Activated CD8-positive, alpha-beta memory T cell treated with anti-CD3 and anti-CD28 coated beads for 4 hours (primary cell): ENCODE measurements around the gene SH3PXD2A.
A peak's percentile ranks its signal among the peaks of the same experiment; 100 is the strongest.

Source experiments
- DNase-seq, 2 donors: peaks; one replicate each; pipeline ENCODE4 v3.0.0-alpha.2; 2020; ENCODE audit warnings: low read depth in 2 of 2

The SH3PXD2A gene

GRCh38 chr10:103603382-103603781 lies 252.0 kb downstream of the SH3PXD2A start:
- no peak for DNase-seq

GRCh38 chr10:103602852-103603155 lies 252.6 kb downstream of the SH3PXD2A start:
- no peak for DNase-seq

GRCh38 chr10:103602028-103602851 lies 253.1 kb downstream of the SH3PXD2A start:
- no peak for DNase-seq

- no peak for DNase-seq
Observed at GRCh38 chr10:103600956-103601569, 254.3 kb downstream of the SH3PXD2A start.

GRCh38 chr10:103600325-103600724 lies 255.1 kb downstream of the SH3PXD2A start:
- DNase-seq: no peak

GRCh38 chr10:103599907-103600306 lies 255.5 kb downstream of the SH3PXD2A start:
- no peak for DNase-seq

- no peak for DNase-seq
Observed at GRCh38 chr10:103599211-103599610, 256.2 kb downstream of the SH3PXD2A start.

- DNase-seq: no peak
Observed at GRCh38 chr10:103598654-103599115, 256.7 kb downstream of the SH3PXD2A start.

GRCh38 chr10:103597003-103597402 lies 258.4 kb downstream of the SH3PXD2A start:
- no peak for DNase-seq

- DNase-seq: no peak
Observed at GRCh38 chr10:103595933-103596726, 259.2 kb downstream of the SH3PXD2A start.

- DNase-seq: no peak
Observed at GRCh38 chr10:103593022-103593570, 262.3 kb downstream of the SH3PXD2A start.

- DNase-seq: no peak
Observed at GRCh38 chr10:103592186-103593021, 263.0 kb downstream of the SH3PXD2A start.

- no peak for DNase-seq
Observed at GRCh38 chr10:103590744-103591291, 264.6 kb downstream of the SH3PXD2A start.

- no peak for DNase-seq
Observed at GRCh38 chr10:103590060-103590459, 265.3 kb downstream of the SH3PXD2A start.

- no peak for DNase-seq
Observed at GRCh38 chr10:103589074-103589630, 266.2 kb downstream of the SH3PXD2A start.

- DNase-seq: no peak
Observed at GRCh38 chr10:103587073-103587472, 268.3 kb downstream of the SH3PXD2A start.

GRCh38 chr10:103585011-103585405 lies 270.4 kb downstream of the SH3PXD2A start:
- no peak for DNase-seq

GRCh38 chr10:103584216-103585010 lies 271.0 kb downstream of the SH3PXD2A start:
- DNase-seq: peak; percentile 30 to 45

GRCh38 chr10:103583871-103584215 lies 271.5 kb downstream of the SH3PXD2A start:
- no peak for DNase-seq
